PC-3 (cell line): ENCODE results near the gene LRRC10. TPM values are rescaled to one million over a fixed set of nuclear protein-coding genes. Genes with fewer than 3 reads are reported as not detected.

ENCODE experiments used
- ATAC-seq: fragments of 200-7000 bp; cut with Tn5 transposase; 2 replicates; pipeline ENCODE4 v1.9.1; 2020; ENCODE audit warnings: mild to moderate bottlenecking, moderate library complexity
- BruUV-seq: library from RNA; stranded (reverse); fragments of 400-500 nt; replicated peaks from 2 replicates; lab custom pipeline; 2021; lab: Mats Ljungman, UMichigan
- CTCF ChIA-PET: fragments of 300-600 bp; sonication (Branson Sonifier 250); formaldehyde crosslinking; loops from one replicate; lab custom pipeline; 2022; ENCODE audit warnings: antibody characterized with exemption; lab: Charles Lee
- POLR2A ChIA-PET: fragments of 300-600 bp; sonication (Branson Sonifier 250); formaldehyde crosslinking; loops from one replicate; lab custom pipeline; 2022; ENCODE audit warnings: antibody characterized with exemption; ENCODE audit not compliant: unreplicated experiment; lab: Charles Lee
- DNase-seq: peaks from one replicate; pipeline ENCODE4 v3.0.0-alpha.2; 2015
- H2AFZ ChIP-seq: fragments of 300-600 bp; sonication (generic); 2 replicates; pipeline ENCODE4 v1.6.0; 2016; ENCODE audit warnings: antibody characterized with exemption, low read length
- H3F3A ChIP-seq: fragments of 300-600 bp; sonication (generic); one replicate; pipeline ENCODE4 v1.6.0; 2017; ENCODE audit warnings: antibody characterized with exemption, low read length, control low read depth, mild to moderate bottlenecking; ENCODE audit not compliant: unreplicated experiment
- H3K27ac ChIP-seq: fragments of 300-600 bp; sonication (generic); 2 replicates; pipeline ENCODE4 v1.5.1; 2016; ENCODE audit warnings: mild to moderate bottlenecking, low read length
- H3K27me3 ChIP-seq: fragments of 300-600 bp; sonication (generic); 2 replicates; pipeline ENCODE4 v1.6.1; 2016; ENCODE audit warnings: low read length, mixed read lengths
- H3K36me3 ChIP-seq: fragments of 300-600 bp; sonication (generic); 2 replicates; pipeline ENCODE4 v1.6.1; 2016; ENCODE audit warnings: low read depth, mixed run types, low read length, mixed read lengths
- H3K4me1 ChIP-seq: fragments of 300-600 bp; sonication (generic); 2 replicates; pipeline ENCODE4 v1.5.1; 2016; ENCODE audit warnings: low read length; ENCODE audit not compliant: insufficient read depth
- H3K4me2 ChIP-seq: fragments of 300-600 bp; sonication (generic); 2 replicates; pipeline ENCODE4 v1.6.0; 2016; ENCODE audit warnings: low read length
- H3K4me3 ChIP-seq: fragments of 300-600 bp; sonication (generic); 2 replicates; pipeline ENCODE4 v1.5.1; 2016; ENCODE audit warnings: mild to moderate bottlenecking, low read length, mixed read lengths
- H3K79me2 ChIP-seq: fragments of 300-600 bp; sonication (generic); 2 replicates; pipeline ENCODE4 v1.6.1; 2017; ENCODE audit warnings: low read length, mixed read lengths
- H3K9ac ChIP-seq: fragments of 300-600 bp; sonication (generic); 2 replicates; pipeline ENCODE4 v1.6.0; 2016; ENCODE audit warnings: mild to moderate bottlenecking, low read length
- H3K9me2 ChIP-seq: fragments of 300-600 bp; sonication (generic); replicated peaks from 2 replicates; pipeline ENCODE4 v1.6.1; 2016; ENCODE audit warnings: mixed run types, low read length, mixed read lengths
- H3K9me3 ChIP-seq: fragments of 300-600 bp; sonication (generic); 2 replicates; pipeline ENCODE4 v1.6.1; 2016; ENCODE audit warnings: low read length, mixed read lengths
- H4K20me1 ChIP-seq: fragments of 300-600 bp; sonication (generic); 2 replicates; pipeline ENCODE4 v1.6.1; 2016; ENCODE audit warnings: low read length, mixed read lengths
- EZH2 ChIP-seq: fragments of 300-600 bp; sonication (generic); IDR thresholded peaks from one replicate; pipeline ENCODE4 v1.6.1; 2017; ENCODE audit warnings: antibody characterized with exemption, mild to moderate bottlenecking, low read length; ENCODE audit not compliant: unreplicated experiment
- EZH2phosphoT487 ChIP-seq: fragments of 300-600 bp; sonication (generic); IDR thresholded peaks from 2 replicates; pipeline ENCODE4 v1.6.1; 2018; ENCODE audit warnings: mild to moderate bottlenecking, antibody characterized with exemption, low read length, borderline replicate concordance
- intact Hi-C: fragments of 100-400 bp; cut with micrococcal nuclease; formaldehyde crosslinking; loops from 2 replicates; pipeline ENCODE4 v1.9.0; 2023
- total RNA-seq: library from RNA; depleted of rRNA; stranded (reverse); fragments of >200 nt; gene quantifications from 2 replicates; pipeline ENCODE4 v1.2.3, GENCODE V29; 2014
- TF ChIP-seq, protein P1 (sequence below): fragments of 300-600 bp; sonication (generic); conservative IDR thresholded peaks from 2 replicates; pipeline ENCODE4 v1.5.1; 2017; ENCODE audit warnings: antibody characterized with exemption, low read depth, mild to moderate bottlenecking, low read length

LRRC10 gene
- total RNA-seq, 1 experiment from 2014 or later, result not detected

GRCh38 chr12:69639400-69640016, 28.8 kb upstream of the LRRC10 start:
- Histone ChIP-seq H3K9me3 (no peaks in the 10 kb centered on the region), H3K4me3 (no peak overlapping the region), H3K79me2 (no peaks in the 10 kb centered on the region), H4K20me1 (no peaks in the 10 kb centered on the region), H3K36me3 (no peaks in the 10 kb centered on the region), H3F3A (no peaks in the 10 kb centered on the region), H2AFZ (peak overlapping the region; percentile 38; the same call in 1 of the 2 replicates), H3K9me2 (no peaks in the 10 kb centered on the region), H3K9ac (no peak overlapping the region), H3K4me2 (no peak overlapping the region), H3K27me3 (no peaks in the 10 kb centered on the region), H3K4me1 (no peaks in the 10 kb centered on the region), H3K27ac (no peak overlapping the region)
- no TSS peak for BruUV-seq
- no peak for TF ChIP-seq EZH2phosphoT487
- no peak for TF ChIP-seq EZH2
- TF ChIP-seq, protein P1, sequence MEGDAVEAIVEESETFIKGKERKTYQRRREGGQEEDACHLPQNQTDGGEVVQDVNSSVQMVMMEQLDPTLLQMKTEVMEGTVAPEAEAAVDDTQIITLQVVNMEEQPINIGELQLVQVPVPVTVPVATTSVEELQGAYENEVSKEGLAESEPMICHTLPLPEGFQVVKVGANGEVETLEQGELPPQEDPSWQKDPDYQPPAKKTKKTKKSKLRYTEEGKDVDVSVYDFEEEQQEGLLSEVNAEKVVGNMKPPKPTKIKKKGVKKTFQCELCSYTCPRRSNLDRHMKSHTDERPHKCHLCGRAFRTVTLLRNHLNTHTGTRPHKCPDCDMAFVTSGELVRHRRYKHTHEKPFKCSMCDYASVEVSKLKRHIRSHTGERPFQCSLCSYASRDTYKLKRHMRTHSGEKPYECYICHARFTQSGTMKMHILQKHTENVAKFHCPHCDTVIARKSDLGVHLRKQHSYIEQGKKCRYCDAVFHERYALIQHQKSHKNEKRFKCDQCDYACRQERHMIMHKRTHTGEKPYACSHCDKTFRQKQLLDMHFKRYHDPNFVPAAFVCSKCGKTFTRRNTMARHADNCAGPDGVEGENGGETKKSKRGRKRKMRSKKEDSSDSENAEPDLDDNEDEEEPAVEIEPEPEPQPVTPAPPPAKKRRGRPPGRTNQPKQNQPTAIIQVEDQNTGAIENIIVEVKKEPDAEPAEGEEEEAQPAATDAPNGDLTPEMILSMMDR, result peak; percentile 93
- intact Hi-C loops, result loop anchor here (1.0 kb wide), 4 partner anchors 224 to 348 kb away; no protein-coding TSS in a partner anchor
- POLR2A ChIA-PET, result interaction anchor here (0.6 kb wide), 1 partner anchor 177 kb away, joined by 9 read pairs; no protein-coding TSS in a partner anchor
- DNase-seq (peak; percentile 82), ATAC-seq (peak; percentile 97)
- CTCF ChIA-PET, result interaction anchor here (0.6 to 1.4 kb wide), 3 partner anchors 282 to 349 kb away, joined by 3 to 10 read pairs (median 3); no protein-coding TSS in a partner anchor

- H3K9ac ChIP-seq, result no peak overlapping the region
- H3K4me3 ChIP-seq, result no peak overlapping the region
- no peaks in the 10 kb centered on the region for H3K27me3 ChIP-seq
- no peak for TF ChIP-seq EZH2
- TF ChIP-seq, protein P1, result peak; percentile 52
- no peak for TF ChIP-seq EZH2phosphoT487
- H3K27ac ChIP-seq, result no peak overlapping the region
- no peak for ATAC-seq
- H3K9me2 ChIP-seq, result no peaks in the 10 kb centered on the region
- no peaks in the 10 kb centered on the region for H4K20me1 ChIP-seq
- H3F3A ChIP-seq, result no peaks in the 10 kb centered on the region
- CTCF ChIA-PET, result no interaction called here
- H3K79me2 ChIP-seq, result no peaks in the 10 kb centered on the region
- H3K4me2 ChIP-seq, result no peak overlapping the region
- H3K9me3 ChIP-seq, result no peaks in the 10 kb centered on the region
- no peaks in the 10 kb centered on the region for H3K36me3 ChIP-seq
- no TSS peak for BruUV-seq
- no peaks in the 10 kb centered on the region for H3K4me1 ChIP-seq
- peak; percentile 9 for DNase-seq
- H2AFZ ChIP-seq, result no peak overlapping the region
- POLR2A ChIA-PET, result no interaction called here
- intact Hi-C loops, result no loop called here
These were observed 22.4 kb upstream of the LRRC10 start for GRCh38 chr12:69633061-69633460.

DNA sequence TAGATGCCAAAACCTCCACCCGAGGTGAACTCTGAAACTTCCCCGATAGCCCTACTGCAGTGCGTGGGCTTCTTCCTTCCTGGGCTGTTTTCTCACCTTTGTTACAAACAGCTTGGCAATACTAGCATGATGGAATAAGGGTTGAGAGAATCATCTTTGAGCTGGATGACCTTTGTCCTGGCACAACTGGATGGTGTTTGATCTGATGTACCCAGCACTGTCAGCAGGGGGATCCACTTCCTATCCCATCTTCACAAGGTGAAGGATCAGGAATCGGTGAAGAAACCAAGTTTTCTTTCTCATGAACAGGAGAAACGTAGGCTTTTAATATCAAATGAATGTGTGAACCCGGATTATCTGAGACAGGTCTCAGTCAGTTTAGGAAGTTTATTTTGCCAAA, 19.5 kb upstream of the LRRC10 start:
- ATAC-seq (peak; percentile 29; the same call in 1 of the 2 replicates), DNase-seq (peak; percentile 15)
- no TSS peak for BruUV-seq
- no peak overlapping the region for H3K9ac ChIP-seq
- no peaks in the 10 kb centered on the region for H3K9me3 ChIP-seq
- H3K27ac ChIP-seq, result no peak overlapping the region
- intact Hi-C loops, result no loop called here
- no peaks in the 10 kb centered on the region for H3K36me3 ChIP-seq
- no peak overlapping the region for H3K4me2 ChIP-seq
- H3F3A ChIP-seq, result no peaks in the 10 kb centered on the region
- no peaks in the 10 kb centered on the region for H3K27me3 ChIP-seq
- no peaks in the 10 kb centered on the region for H3K4me1 ChIP-seq
- POLR2A ChIA-PET, result no interaction called here
- H4K20me1 ChIP-seq, result no peaks in the 10 kb centered on the region
- no peaks in the 10 kb centered on the region for H3K9me2 ChIP-seq
- no peaks in the 10 kb centered on the region for H3K79me2 ChIP-seq
- TF ChIP-seq, protein P1, result peak; percentile 47
- no peak for TF ChIP-seq EZH2phosphoT487
- H2AFZ ChIP-seq, result no peak overlapping the region
- CTCF ChIA-PET, result no interaction called here
- H3K4me3 ChIP-seq, result no peak overlapping the region
